Measurements from ENCODE around the gene UVRAG.

The UVRAG gene

DNA sequence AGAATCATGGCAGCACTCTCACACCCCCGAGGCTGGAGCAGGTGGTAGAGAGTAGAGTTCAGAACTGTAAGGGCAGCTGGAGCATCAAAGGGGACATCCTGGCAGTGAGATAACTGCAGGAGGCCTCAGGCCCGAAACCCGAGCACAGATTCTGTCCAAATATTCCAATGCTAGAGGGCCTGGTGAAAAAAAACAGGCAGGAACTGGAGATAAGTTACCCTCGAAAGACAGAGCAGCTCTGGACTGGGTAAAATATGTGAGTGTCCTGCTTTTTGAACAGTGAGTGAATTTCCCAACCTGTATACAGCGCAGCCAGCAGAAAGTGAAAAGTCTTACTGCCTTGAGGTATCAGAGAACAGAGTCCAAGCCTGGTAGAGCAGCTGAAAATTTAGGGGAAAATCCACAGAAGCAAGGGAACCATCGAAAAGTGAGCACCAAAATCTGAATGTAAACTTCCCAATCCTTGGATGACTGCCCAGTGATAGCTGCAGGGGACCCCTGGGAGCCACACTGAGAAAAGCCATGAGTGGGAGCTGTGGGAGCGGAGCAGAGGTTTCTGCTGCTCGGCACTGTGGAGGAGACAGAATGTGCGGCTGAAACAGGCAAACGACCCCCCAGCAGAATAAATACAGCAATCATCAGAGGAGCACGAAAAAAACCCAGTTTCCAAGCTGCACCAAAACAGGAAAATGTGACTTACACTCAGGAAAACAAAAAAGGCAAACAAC is 340.7 kb downstream of the UVRAG start:
- DNase-seq: no peak

DNA sequence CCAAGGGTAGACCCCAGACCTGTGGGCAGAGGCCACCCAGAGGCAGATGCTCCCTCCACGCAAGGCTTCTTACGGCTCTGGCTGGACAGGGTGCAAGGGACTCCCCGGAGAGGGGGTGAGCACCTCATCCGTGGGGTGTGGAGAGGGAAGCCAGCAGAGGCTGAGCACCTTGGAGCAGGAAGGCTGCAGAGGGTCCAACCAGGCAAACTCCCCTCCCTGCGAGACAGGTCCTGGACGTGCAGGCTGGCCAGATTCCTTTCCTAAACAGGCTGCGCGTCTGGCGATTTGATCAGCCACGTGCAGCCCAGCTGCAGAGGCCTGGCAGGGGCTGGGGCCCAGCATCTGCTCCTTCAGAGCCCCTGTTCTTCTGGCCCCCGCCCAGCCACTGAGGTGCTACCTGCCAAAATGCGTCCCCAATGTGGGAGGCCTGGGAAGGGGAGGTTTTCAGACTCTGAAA is 342.0 kb downstream of the UVRAG start:
- no peak for DNase-seq

DNA sequence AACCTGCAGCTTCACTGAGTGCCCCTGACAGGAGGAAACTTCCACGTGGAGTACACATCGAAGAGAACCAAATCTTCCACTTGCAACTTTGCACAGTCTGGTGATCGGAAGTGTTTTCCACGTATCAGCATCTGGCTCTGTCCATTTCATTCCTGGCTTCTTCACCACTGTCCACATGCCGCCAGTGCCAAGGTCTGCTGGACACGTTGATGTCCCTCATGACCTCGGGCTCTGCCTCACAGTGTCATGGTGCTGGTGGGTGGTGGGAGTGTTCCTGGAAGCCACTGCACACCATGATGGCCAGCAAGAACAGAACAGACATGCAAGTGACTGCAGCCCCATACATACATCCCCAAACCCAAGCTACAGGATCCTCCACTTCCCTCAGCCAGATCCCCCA is 342.9 kb downstream of the UVRAG start:
- DNase-seq: no peak

DNA sequence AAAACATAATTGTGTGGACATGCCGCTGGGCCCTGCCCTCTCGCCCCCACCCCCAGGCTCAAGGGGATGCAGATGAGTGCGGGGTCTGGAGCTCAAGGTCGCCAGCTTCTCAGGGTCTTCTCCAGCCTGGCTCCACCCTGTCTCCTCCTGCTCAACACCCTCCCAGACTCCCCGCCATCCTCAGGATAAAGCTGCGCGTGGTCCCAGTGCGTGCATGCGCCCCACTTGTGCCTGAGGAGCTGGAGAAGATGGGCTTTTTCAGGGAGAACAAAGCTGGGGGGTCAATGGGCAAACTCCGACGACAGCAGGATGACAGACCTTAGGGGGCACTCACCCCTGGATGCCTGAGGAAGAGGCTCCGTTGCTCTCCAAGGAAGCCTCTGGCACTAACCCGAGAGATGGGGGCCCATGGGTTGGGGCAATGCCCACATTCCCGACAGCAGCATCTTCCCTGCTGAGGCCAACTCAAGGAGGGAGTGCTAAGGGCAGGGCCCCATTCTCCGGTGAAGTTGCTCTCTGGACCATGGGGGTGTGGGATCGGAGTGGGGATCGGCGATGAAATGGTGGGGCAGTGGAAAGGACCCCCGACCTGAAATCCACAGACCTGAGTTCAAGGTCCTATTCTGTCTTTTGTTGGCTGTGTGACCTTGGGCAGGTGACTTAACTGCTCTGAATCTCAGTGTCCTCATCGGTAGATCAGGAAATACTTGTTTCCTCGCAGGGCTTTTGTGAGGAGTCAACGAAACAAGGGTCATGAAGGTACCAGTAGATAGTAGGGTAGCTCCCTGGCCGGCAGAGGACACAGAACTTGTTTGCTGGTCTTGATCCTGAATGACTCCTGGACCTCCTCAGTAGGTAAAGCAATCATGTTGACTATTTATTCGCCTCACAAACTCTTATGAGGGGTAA is 343.6 kb downstream of the UVRAG start:
- DNase-seq: no peak

DNA sequence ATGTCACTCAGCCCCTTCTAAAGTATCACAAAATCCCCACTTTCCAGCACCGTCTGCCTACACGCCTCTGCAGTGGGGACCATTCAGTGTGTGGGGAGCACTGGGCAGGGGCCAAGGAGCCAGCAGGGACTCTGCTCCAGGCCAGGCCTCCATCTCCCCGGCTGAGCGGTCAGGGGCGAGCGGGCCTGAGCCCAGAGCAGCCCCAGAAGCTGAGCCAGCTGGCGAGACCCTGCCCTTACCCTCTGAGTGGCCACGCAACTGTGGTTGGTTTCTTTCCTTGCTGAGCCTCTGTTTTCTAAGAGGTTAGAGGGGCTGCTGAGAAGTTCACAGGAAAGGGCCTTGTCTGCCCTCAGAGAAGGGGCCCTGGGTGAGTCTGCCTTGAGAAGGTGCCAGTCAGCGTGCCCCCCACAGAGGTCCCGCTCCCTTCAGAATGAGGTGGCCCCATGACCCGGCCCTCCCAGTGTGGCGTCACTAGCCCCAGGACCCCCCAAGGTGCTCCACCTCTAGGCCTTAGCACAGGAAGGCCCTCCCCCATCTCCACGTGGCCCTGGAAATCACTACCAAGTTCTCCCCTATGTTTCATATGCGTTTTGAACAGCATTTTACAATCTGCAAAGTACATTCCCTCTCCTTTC is 344.4 kb downstream of the UVRAG start:
- DNase-seq: no peak

DNA sequence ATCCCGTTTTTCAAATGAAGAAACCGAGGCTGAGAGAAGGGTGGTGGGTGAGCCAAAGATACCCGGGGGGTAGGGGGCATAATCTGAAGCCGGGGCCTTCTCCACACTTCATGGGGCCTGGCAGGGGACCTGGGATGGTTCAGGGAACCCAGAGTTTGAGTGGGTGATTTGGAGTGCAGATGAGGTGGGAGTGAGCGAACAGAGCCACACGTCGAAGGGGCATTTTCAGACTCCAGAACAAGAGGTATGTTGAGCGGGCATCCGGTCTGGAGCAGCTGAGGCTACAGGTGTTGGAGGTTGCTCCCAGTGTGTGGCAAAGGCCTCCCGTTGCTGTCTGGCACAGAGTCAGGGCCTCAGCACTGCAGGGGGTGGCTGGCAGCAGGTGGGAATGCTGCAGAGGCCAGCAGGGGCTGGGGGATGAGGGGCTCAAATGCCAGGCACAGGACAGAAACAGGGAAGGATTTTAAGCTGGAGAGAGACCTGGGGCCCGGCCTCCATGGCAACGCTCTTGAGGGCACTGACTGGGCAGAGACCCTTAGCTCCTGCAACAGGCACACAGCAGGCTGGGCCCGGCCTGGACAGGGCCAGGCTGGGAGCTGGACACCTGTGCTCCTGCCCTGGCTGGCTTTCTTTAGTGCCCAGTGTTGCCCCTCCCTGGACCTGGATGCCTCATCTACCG is 345.1 kb downstream of the UVRAG start:
- no peak for DNase-seq

DNA sequence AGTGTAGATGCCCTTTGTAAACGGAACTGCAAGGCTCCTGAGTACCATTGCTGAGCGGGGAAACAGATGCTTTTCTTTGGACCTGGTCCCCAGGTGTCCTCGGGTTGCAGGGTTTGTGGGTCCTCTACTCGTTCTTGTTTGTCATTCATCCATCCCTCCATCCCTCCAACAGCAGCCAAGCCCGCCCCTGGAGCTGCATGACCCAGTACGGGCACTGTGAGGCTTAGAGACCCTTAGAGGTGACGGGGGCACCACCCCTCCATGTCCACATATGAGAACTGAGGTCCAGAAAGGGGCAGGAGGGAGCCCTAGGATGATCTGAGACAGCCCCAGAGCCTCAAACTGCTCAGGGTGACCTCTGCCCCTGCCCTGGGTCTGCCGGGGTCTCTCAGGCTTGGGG is 345.8 kb downstream of the UVRAG start:
- DNase-seq: no peak

DNA sequence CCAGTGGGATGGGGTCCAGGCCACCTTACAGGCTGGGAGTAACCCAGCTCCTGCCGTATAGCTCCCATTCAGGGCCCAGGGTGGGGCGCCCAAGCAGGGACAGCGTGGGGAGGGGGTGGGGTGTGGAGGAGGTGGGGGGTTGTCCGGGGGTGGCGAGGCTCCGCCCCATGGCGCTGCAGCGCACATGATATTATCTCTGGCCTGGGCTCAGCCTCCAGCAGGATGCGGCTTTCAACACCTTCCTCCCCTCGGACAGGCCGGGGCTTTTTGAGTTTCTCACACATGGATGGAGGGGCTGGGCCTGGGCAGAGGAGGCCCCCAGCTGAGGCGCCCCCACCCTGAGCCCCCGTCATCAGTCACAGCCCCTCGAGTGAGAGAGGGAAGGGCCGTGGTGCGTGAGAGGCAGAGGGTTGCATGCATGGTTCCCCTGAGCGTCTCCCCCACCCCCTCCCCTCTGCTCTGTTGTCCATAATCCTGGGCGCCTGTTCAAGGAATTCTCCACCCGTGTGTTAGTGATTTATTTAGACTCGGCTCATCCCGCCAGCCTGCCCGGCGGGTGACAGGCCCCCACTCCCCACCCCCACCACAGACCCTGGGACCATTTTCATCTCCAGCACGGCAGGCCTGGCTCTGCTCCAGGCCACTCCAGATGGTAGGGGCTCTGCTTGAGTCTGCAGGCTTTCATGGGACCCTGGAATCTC is 346.4 kb downstream of the UVRAG start:
- DNase-seq: no peak

DNA sequence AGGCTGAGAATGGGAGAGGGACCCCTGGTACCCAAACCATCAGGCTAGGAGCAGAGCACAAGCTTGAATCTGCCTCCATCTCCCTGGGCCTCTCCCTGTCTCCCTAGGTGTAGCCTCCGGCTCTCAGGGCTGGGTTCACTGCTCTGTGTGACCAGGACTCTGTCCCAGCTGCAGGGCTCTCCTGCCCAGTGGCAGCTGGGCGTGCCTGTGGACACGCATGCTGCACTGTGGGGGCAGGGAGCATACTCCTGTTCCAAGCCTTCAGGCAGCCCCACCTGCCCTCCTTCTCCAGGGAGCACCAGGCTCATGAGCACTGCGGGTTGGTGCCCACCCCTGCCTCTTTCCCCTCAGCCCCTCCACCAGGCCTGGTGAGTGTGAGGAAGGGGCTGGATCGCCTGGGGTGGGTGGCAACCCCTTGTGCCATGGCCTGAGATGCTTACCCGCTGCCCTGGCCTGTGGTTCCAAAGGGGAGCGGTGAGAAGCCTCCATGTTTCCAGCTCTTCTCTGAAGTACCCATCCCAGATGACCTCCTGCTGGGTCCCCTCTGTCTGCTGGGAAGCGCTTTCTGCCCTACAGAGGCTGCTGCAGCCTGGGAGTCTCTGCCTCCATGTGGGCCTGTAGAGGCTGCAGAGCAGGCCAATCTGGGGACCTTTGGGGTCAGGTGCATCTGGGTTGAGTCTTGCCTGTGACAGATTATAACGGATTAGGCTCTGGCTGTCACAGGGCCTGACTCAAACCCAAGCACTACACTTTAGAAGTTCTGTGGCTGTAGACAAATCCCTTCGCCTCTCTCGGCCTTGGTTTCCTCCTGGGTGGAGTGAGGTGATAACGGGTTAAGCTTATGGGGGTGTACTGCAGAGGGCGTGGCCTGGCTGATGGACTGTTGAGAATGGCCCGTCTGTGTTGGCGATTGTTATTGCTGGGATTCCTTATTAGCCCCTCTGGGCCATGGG is 347.6 kb downstream of the UVRAG start:
- no peak for DNase-seq

DNA sequence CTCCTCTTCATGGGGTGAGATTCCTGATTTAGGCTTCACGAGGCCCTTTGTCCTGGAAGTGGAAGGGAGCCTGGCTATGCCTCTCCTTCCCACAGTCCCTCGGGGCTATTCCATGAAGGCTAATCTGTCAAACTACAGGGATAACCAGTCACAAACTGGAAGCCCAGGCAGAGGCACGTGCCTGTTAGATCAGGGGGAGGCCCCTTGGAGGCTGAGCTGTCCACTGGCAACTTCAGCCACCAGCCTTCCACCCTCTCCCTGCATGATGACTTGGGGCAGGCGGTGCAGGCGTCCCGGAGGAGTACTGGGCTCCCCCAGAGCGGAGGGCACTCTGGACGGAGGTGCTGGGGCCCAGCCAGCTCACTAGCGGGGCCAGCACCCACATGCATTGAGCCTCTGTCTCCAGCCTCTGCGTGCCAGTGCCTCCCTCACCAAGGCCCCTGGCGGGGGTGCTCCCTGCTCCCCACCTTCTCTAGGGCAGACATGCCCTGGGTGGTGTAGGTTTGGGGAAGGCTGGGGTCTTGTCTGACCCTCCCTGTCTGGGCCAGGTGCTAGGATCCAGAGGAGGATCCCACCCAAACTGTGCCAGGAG is 348.4 kb downstream of the UVRAG start:
- no peak for DNase-seq

DNA sequence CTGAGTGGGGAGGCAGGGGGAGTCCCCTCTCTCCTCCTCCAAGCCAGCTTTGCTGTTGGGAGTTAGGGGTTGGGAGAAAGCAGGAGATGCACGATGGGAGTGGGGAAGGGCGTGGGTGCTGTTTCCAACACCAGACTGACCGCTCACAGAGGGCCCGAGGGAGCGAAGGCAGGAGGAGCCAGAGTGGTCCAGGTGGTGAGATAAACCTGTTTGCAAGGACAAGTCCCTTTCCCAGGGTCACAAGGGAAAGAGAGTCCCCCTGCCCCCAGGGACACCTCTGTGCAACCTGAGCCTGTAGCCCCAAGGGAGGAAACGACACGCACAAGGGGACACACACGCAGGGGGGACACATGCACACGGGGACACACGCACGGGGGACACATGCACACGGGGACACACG is 349.1 kb downstream of the UVRAG start:
- peak; percentile 17 for DNase-seq

DNA sequence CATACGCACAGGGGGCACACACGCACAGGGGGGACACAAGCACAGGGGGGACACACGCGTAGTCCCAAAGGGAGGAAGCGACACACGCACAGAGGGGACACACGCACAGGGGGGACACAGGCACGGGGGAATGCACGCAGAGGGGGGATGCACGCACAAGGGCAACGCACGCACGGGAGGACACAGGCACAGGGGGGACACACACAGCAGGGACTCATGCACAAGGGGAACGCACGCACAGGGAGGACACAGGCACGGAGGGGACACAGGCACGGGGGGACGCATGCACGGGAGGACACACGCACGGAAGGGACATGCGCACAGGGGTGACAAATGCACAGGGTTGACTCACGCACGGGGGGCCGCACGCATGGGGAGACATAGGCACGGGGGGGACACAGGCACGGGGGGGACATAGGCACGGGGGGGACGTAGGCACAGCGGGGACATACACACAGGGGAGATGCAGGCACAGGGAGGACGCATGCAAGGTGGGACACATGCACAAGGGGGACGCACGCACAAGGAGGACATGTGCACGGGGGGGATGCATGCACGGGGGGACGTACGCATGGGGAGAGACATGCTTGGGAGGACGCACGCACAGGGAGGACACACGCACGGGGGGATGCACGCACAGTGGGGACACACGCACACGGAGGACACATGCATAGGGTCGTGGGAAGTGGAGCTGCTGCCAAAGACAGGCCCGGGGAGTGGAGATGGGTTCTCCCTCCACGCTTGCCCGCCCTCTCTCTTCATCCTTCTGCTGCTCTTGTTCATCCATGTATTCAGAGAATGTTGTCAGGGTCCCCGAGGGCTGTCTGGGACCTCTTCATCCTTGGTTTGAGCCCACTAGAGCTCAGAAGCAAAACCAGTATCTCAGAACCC is 350.1 kb downstream of the UVRAG start:
- no peak for DNase-seq

DNA sequence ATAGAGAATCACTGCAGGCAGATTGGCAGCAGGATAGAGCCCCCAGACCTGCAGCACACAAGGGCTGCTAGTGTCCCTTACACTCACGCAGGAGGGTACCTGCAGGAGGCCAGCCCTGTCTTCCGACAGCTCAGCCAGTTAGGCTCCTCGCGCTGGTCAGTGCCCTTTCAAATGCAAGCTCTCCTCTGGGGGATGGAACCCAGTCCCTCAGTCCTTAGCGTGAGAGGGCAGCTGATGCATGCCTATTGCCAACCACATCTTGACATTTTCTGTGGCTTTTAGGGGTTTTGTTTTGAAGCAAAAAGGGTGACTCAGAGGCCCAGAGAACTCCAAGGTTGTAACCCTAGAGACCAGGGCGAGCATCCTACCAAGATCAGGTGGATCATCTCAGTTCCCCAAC is 351.3 kb downstream of the UVRAG start:
- no peak for DNase-seq

DNA sequence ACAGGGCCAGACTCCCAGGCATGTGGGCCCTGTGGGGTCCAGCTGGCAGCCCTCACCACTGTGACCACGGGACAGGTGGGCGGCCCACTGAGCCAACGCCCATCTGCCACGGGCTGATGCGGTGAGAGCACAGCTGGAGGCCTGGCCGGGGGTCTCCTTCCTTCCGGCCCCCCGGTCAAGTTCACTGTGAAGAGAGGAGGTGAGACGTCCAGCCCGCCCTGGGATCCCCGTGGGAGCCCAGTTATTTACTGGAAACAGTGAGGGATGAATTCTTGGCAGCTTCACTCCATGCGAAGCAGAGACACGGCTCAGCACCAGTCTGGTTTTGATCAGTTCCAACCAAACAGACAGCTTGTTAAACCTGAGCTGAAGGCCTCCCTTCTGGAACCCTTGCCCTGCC is 352.6 kb downstream of the UVRAG start:
- no peak for DNase-seq

DNA sequence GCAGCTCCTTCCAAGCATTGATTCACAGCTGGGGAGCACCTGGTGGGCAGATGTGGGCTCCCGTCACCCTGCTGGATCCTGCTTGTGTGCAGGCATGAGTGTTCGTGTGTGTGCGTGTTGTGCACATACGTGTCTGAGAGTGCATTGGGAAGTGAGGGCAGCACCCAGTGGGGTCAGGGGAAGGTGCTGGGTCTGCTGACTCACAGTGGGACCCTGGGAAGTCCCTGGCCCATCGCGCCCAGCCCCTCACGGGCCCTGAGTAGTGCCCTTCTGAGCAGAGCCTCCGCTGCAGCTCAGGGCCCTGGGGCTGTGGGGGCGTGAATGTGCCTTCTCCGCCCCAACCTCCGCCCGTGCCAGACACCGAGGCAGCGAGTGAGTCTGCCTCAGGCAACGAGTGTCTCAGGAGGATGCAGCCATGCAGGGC is 354.5 kb downstream of the UVRAG start:
- DNase-seq: no peak

DNA sequence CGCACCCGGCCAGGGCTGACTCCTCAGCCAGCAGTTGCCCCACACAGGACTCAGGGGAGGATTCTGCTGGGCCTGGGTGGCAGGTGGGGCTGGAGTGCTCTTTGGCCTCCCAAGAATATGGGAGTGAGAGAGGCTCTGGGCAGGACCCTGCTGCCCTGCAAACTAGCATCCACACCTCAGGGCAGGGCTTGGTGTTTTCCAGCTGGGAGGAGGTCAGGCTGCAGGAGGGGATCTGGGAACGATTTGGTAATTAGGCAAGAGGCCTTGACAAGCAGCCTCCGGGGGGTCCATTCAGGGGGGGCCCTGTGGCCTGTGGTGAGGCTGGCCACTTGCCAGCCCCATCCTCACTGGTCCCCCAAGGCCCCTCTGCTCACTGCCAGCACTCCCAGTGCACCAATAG is 355.5 kb downstream of the UVRAG start:
- no peak for DNase-seq

DNA sequence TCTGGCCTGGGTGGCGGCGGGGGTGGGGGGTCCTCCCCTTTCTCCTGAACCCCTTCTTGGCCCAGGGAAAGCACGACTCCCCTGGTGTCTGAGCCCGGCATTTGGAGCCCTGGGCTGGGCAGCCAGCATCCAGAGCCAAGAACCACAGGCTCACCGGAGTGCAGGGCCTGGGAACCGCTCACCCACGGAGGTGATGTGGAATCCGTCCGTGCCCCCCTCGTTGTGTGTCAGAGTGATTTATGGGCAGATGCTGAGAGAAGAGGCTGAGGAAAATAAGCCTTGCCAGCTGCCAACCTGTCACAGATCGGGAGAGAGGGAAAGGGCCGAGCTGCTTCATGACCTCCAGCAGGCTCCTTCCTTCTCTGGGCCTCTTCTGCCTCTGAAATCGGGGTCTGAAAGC is 357.6 kb downstream of the UVRAG start:
- DNase-seq: no peak

DNA sequence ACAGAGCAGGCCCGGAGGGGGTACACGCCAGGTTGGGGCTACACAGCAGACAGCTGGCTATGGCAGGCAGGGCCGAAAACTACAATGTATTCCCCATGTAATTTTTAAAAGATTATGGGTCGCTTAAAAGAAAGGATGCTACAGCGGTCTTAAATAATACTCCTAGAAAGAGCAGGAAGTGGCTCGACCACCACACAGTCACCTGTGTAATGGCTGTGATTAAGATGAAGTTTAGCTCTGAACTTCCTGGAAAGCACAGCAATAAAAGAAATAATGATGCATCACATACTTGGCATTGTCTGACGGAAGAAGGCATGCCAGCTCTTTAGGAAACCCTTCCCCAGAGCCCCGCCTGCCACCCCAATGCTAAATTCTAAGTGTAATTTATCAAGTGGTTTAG is 358.7 kb downstream of the UVRAG start:
- DNase-seq: no peak

DNA sequence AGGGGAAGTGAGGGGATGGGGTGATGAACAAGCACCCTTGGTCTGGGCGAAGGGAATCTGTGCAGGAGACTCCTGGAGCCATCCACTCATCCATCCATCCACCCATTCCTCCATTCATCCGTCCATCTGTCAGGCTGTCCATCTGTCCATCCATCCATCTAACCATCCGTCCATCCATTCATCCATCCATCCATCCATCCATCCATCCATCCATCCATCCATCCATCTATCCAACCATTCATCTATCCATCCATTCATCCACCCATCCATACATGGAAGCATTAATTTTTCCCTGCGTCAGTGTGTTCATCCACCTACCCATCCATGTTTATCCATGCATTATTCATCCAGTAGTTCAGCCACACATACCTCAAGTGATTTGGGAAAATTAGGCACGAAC is 359.3 kb downstream of the UVRAG start:
- no peak for DNase-seq

DNA sequence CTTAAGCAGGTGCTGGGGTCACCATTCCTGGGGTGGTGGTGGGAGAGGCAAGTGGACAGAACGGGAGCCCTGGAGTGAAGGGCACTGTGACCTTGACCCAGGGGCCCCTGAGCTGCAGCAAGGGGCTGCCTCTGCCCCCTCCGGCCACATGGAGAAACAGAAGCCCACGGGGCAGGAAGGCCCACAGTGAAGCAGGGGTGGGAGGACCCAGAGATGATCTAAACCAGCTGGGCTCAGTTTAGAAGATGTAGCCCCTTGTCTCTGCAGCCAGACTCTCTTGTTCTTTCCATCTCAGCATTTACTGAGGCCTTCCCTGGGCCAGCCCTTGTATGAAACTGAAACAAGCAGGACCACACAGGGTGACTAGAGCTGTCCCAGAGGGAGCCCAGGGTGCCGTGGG is 360.8 kb downstream of the UVRAG start:
- no peak for DNase-seq
